22Rv1 (cell line): Measurements from ENCODE around the gene TRAF3.

Source experiments
- H3K27ac ChIP-seq: fragments of 450-650 bp; 2 replicates; pipeline ENCODE4 v1.5.1; 2017
- ZFX ChIP-seq: fragments of 450-650 bp; IDR thresholded peaks from 2 replicates; pipeline ENCODE4 v1.6.1; 2017; ENCODE audit warnings: antibody characterized with exemption, borderline replicate concordance
- TF ChIP-seq, protein P1 (sequence below): fragments of 450-650 bp; IDR thresholded peaks from 2 replicates; pipeline ENCODE4 v1.5.1; 2017; ENCODE audit warnings: mild to moderate bottlenecking

TRAF3 gene

DNA sequence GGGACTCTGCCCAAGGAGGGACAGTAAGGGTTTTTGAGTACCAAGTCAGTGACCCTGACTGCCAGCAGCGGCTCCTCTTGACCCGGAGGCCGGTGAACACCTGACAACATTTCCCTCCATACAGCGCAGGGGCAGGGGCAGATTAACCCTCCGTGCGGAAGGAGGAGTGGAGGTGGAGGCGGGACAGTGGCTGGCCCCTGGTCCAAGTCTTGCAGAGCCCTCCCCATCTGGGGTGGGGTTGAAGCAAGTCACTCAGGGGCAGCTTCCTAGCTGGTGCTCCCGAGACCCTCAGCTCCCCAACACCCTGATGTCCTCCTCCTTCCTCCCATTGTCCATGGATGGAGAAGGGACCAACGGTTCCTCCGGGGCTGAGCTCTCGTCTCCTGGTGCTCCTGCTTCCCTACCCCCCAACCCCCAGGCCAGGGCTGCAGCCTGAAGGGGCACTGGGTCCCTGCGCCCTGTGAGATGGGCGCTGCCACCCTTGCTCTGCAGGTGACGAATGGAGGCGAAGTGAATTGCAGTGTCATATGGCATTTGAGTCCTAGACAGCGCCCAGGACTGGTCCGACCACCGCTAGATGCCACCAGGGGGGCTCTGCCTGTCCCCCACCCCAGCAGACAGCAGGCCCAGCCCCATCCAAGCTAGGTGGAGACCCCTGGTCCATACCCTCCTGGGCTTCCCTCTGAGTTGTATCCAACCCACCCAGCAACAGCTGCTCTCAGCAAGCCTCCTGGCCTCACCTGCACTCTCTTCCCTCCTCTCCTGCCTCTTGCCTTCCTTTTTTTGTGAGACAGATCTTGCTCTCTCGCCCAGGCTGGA lies 138.3 kb downstream of the TRAF3 start:
- no peak overlapping the region for H3K27ac ChIP-seq
- no peak for TF ChIP-seq ZFX
- TF ChIP-seq, protein P1, sequence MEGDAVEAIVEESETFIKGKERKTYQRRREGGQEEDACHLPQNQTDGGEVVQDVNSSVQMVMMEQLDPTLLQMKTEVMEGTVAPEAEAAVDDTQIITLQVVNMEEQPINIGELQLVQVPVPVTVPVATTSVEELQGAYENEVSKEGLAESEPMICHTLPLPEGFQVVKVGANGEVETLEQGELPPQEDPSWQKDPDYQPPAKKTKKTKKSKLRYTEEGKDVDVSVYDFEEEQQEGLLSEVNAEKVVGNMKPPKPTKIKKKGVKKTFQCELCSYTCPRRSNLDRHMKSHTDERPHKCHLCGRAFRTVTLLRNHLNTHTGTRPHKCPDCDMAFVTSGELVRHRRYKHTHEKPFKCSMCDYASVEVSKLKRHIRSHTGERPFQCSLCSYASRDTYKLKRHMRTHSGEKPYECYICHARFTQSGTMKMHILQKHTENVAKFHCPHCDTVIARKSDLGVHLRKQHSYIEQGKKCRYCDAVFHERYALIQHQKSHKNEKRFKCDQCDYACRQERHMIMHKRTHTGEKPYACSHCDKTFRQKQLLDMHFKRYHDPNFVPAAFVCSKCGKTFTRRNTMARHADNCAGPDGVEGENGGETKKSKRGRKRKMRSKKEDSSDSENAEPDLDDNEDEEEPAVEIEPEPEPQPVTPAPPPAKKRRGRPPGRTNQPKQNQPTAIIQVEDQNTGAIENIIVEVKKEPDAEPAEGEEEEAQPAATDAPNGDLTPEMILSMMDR, result no peak

DNA sequence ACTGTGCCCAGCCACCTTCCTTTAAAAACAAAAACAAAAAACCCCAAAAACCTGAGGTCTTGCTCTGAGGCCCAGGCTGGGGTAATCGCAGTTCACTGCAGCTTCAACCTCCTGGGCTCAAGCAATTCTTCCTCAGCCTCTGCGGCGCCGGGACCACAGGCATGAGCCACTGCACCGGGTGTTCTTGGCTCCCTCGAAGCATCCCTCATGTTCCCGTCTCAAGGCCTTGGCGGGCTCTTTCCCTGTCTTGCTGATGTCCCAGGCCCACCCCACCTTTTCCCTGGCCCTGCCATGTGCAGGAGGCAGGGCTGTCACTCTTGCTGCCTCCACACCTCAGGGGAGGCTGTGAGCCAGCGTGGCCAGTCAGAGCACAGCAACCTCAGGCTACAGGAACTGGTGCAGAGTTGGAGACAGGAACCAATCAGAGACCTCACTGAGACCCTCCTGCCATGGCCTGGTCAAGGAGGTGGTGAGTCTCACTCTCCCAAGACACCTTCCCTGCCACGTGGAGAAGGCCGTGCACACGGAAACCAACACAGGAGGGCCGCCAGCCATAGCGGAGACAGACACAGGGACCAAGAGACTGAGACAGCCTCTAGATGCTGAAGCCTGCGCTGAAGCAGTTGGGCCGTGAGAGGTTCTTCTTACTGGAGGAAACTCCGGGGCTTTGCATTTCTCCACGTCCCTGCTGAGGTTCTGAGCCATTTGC lies 139.3 kb downstream of the TRAF3 start:
- TF ChIP-seq ZFX, result no peak
- TF ChIP-seq, protein P1, result no peak
- no peak overlapping the region for H3K27ac ChIP-seq

DNA sequence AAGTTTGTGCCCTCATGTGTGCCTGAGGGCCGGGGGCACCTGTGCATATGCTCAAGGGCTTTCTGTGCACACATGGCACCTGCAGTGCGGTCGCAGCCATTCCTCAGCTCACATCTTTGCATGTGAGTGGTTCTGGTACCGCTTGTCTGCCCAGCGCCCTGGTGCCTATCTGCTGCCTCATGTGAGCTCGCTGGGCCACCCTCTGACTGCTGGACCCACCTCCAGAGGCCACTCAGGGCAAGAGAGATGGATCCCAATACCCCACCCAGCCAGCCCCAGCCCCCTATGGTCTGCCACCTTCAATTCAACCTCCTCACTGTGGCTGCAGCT lies 139.8 kb downstream of the TRAF3 start:
- TF ChIP-seq, protein P1, result no peak
- TF ChIP-seq ZFX, result no peak

DNA sequence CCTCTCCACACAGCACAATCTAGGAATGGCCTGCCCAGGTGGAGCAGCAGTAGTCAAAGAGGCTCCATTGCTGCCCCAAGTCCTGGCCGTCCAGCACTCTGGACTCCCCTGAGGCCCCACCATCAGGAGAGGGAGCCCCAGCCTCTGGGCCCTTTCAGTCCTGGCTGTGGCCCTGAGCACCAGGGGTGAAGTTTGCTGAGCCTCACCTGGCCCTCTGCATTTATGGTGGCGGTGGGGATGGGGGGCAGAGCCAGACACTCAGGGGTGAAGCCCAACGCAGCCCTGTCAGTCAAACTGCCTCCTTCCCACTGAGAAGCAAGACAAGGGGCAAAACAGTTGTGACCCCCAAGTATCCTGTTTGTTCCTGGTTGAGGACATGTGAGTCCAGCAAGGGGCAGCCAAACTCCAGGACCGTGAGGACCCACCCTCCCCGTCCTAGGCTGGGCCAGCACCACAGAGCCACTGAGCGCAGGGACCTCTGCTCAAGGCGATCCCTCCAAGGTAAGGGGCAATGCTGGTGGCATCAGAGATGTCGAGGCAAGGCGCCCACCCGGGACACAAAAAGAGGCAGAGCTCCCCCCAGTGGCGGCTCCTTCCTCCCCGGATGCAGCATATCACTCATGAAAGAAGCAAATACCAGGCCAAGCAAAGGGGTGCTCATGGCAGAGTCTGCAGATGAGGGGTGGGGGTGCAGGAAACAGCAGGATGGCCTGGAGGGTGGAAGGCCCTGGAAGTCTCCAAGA lies 140.4 kb downstream of the TRAF3 start:
- TF ChIP-seq, protein P1, result peak; percentile 76
- TF ChIP-seq ZFX, result no peak
- no peak overlapping the region for H3K27ac ChIP-seq

More for the DNA sequence above, 139.8 kb downstream of the TRAF3 start:
- no peak overlapping the region for H3K27ac ChIP-seq

DNA sequence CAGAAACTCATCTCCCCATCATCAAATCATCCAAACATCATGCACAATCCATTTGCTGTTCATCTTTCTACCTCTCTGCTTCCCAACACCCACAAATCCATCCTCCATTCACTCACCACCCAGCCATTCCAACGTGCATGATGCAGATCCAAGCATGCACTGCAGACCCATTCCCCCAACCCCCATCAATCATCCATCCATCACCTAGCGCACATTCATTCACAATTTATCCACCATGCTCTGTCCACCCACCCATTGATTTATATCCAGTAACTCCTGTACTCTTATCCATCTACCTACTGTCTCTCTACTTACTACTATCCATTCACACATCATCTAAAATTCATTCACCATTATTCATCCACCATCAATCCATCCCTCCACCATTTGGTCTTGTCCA lies 141.2 kb downstream of the TRAF3 start:
- TF ChIP-seq, protein P1, result no peak
- TF ChIP-seq ZFX, result no peak

DNA sequence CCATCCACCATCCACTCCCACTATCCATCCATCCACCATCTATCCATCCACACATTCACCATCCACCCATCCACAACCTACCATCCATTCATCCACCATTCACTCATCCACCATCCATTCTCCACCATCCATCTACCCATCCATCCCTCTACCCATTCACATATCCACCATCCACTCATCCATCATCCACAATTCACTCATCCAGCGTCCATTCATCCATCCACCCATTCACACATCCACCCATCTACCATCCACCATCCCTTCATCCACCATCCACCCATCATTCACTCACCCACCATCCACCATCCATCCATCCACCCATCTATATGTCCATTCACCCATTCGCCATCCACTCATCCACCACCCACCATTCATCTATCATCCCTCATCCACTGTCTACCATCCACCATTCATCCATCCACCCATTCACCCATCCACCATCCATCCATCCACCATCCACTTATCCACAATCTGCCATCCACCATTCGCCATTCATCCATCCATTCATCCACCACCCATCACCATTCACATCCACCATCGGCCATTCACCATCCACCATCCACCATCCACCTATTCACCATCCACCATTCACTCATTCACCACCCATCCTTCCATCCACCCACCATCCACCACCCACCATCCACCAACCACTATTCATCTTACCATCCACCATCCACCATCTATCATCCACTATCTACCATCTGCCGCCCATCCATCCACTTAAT lies 143.2 kb downstream of the TRAF3 start:
- no peak for TF ChIP-seq ZFX
- TF ChIP-seq, protein P1, result no peak
- no peak overlapping the region for H3K27ac ChIP-seq

More for the DNA sequence above, 141.2 kb downstream of the TRAF3 start:
- no peak overlapping the region for H3K27ac ChIP-seq
